OCI-LY3 (cell line): ENCODE data around the gene HBA1.
"Not testable (repeated sequence)": the region's sequence is repeated elsewhere in the genome, so short reads cannot be mapped to it uniquely, and the experiment has no call there.

Experiments used
- H2AFZ ChIP-seq: fragments of 200-600, 300-600 bp; shearing (Covaris generic); 2 replicates; pipeline ENCODE4 v1.6.0; 2014; ENCODE audit warnings: antibody characterized with exemption, low read depth, low read length
- H3K27ac ChIP-seq: fragments of 200-600, 300-600 bp; sonication (generic); 2 replicates; pipeline ENCODE4 v1.5.1; 2014; ENCODE audit warnings: mild to moderate bottlenecking, low read length, moderate library complexity, mixed read lengths
- H3K27me3 ChIP-seq: fragments of 200-600, 300-600 bp; sonication (generic); 2 replicates; pipeline ENCODE4 v1.6.1; 2014; ENCODE audit warnings: low read depth, low read length, mixed read lengths
- H3K36me3 ChIP-seq: fragments of 200-600, 300-600 bp; sonication (generic); replicated peaks from 2 replicates; pipeline ENCODE3; 2014; ENCODE audit warnings: low read depth, low read length, mixed read lengths
- H3K4me1 ChIP-seq: fragments of 300-600, 200-600 bp; sonication (generic); 2 replicates; pipeline ENCODE4 v1.6.1; 2014; ENCODE audit warnings: low read length, mixed read lengths
- H3K4me2 ChIP-seq: fragments of 200-600, 300-600 bp; sonication (generic); 2 replicates; pipeline ENCODE4 v1.6.1; 2014; ENCODE audit warnings: low read length, mixed read lengths
- H3K4me3 ChIP-seq: fragments of 300-600, 200-600 bp; sonication (generic); 2 replicates; pipeline ENCODE4 v1.5.1; 2014; ENCODE audit warnings: antibody characterized with exemption, mild to moderate bottlenecking, low read length, moderate library complexity
- H3K79me2 ChIP-seq: fragments of 300-600, 200-600 bp; shearing (Covaris generic); 2 replicates; pipeline ENCODE4 v1.6.1; 2014; ENCODE audit warnings: mild to moderate bottlenecking, low read length, mixed read lengths
- H3K9ac ChIP-seq: fragments of 300-600, 200-600 bp; shearing (Covaris generic); 2 replicates; pipeline ENCODE4 v1.6.0; 2014; ENCODE audit warnings: mild to moderate bottlenecking, low read length, moderate library complexity
- H3K9me3 ChIP-seq: fragments of 200-600, 300-600 bp; shearing (Covaris generic); 2 replicates; pipeline ENCODE4 v1.6.1; 2014; ENCODE audit warnings: low read length, mixed read lengths; ENCODE audit not compliant: insufficient read depth
- H4K20me1 ChIP-seq: fragments of 200-600, 300-600 bp; sonication (generic); 2 replicates; pipeline ENCODE4 v1.6.1; 2016; ENCODE audit warnings: low read length, mixed read lengths; ENCODE audit not compliant: insufficient read depth
- EZH2phosphoT487 ChIP-seq: fragments of 200-600 bp; shearing (Covaris generic); IDR thresholded peaks from 2 replicates; pipeline ENCODE4 v1.6.1; 2018; ENCODE audit warnings: antibody characterized with exemption, mixed run types, low read depth
- TF ChIP-seq, protein P1 (sequence below): fragments of 200-600, 300-600 bp; sonication (generic); IDR thresholded peaks from 2 replicates; pipeline ENCODE4 v1.5.1; 2014; ENCODE audit warnings: antibody characterized with exemption, low read length, low read depth

The HBA1 gene

DNA sequence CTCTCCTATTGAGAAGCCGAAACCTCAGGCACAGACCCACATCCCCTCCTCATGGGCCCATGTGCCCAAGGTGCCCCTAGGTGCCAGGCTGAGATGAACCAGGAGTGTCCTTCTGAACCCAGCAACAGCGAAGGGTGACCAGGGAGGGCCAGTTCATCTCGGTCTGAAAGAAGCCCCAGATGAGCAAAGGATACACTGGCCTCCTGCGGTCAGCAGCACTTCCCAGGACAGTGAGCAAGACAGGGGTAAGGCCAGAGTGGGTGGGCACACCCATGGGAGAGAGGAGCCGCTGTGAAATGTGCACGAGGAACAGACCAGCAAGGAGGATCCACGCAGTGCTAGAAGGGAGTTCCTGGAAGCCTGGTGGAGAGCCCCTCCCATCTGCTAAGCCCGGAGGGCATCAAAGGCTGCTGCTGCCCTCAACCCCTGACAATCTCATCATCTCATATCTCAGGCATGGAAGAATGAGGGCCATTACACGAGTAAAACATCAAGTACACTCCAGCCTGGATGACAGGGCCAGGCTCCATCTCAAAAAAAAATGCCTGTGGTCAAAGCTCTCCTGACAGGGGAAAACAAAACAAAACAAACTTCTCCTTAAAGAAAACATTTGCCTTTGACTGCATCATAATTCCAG lies 27.3 kb upstream of the HBA1 start:
- no peaks in the 10 kb centered on the region for H3K9me3 ChIP-seq
- peaks cover 5% of the 10 kb centered on the region for H3K4me1 ChIP-seq
- H3K4me2 ChIP-seq = no peak overlapping the region
- no peak overlapping the region for H3K9ac ChIP-seq
- H3K4me3 ChIP-seq = no peak overlapping the region
- no peaks in the 10 kb centered on the region for H3K27me3 ChIP-seq
- no peaks in the 10 kb centered on the region for H3K79me2 ChIP-seq
- H3K27ac ChIP-seq = no peak overlapping the region
- H3K36me3 ChIP-seq = no peaks in the 10 kb centered on the region
- no peak for TF ChIP-seq EZH2phosphoT487
- TF ChIP-seq, protein P1, sequence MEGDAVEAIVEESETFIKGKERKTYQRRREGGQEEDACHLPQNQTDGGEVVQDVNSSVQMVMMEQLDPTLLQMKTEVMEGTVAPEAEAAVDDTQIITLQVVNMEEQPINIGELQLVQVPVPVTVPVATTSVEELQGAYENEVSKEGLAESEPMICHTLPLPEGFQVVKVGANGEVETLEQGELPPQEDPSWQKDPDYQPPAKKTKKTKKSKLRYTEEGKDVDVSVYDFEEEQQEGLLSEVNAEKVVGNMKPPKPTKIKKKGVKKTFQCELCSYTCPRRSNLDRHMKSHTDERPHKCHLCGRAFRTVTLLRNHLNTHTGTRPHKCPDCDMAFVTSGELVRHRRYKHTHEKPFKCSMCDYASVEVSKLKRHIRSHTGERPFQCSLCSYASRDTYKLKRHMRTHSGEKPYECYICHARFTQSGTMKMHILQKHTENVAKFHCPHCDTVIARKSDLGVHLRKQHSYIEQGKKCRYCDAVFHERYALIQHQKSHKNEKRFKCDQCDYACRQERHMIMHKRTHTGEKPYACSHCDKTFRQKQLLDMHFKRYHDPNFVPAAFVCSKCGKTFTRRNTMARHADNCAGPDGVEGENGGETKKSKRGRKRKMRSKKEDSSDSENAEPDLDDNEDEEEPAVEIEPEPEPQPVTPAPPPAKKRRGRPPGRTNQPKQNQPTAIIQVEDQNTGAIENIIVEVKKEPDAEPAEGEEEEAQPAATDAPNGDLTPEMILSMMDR = no peak
- no peak overlapping the region for H2AFZ ChIP-seq
- H4K20me1 ChIP-seq = no peaks in the 10 kb centered on the region

DNA sequence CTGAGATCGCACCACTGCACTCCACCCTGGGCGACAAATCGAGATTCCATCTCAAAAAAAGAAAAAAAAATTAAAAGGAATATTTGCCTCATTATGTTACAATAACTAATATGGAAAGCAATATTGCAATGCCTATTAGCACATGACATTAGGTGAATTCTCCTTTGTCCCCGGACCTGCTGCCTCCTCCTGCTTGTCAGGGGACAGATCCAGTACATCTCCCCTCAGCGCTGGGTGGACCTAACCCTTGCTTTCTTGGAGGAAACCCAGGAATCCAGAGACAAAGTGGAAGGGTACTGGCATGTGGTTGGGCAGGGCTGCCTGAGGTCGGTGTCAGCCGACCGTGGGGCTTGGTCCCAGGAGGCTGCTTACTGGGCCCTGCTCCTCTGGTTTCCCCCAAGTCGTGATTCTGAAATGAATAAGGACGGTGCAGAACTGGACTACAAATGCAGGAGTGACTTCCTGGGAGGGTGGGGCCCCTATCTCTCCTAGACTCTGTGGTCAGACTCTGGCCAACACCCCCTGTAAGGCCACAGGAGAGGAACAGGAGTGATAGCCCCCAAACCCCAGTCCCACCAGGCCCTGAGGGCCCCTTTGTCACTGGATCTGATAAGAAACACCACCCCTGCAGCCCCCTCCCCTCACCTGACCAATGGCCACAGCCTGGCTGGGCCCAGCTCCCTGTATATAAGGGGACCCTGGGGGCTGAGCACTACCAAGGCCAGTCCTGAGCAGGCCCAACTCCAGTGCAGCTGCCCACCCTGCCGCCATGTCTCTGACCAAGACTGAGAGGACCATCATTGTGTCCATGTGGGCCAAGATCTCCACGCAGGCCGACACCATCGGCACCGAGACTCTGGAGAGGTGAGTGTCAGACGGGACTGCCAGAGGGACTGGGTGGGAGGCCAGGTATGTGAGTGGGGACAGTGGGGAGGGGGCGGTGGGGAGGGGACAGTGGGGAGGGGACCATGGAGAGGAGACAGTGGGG lies 24.0 kb upstream of the HBA1 start, which contains the start of gene HBZ:
Gene HBZ (plus strand): TSS at position 504 of the 988 bp plus-strand sequence. CDS start 266 bp downstream, at position 770.
- Histone ChIP-seq H3K4me1 (peaks cover 5% of the 10 kb centered on the region), H3K9ac (no peak within 1 kb of the TSS), H3K79me2 (no peaks in the 10 kb centered on the region), H3K27me3 (no peaks in the 10 kb centered on the region), H3K9me3 (no peaks in the 10 kb centered on the region), H3K4me3 (no peak within 1 kb of the TSS), H4K20me1 (no peaks in the 10 kb centered on the region), H2AFZ (no peak within 1 kb of the TSS), H3K27ac (no peak within 1 kb of the TSS), H3K4me2 (peak within 1 kb of the TSS; percentile 3; the same call in 1 of the 2 replicates), H3K36me3 (no peaks in the 10 kb centered on the region)
- no peak for TF ChIP-seq EZH2phosphoT487
- TF ChIP-seq, protein P1 = no peak

DNA sequence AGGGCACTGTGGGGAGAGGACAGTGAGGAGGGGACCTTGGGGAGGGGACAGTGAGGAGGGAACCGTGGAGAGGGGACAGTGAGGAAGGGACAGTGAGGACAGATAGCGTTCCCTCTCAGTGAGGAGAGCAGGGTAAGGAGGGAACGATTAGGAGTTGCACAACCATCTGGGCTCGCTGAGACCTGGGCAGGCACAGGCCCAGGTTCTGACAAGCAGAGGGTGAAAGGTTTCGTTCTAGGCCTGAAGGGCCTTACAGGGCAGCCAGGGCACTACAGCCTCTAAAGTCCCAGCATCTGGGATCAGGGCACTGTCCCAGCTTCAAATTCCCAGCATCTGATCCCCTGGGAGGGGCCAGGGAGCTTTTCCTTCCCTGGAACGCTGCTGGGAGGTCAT lies 23.4 kb upstream of the HBA1 start:
- H3K36me3 ChIP-seq, H3K4me1 ChIP-seq, H3K27ac ChIP-seq, H2AFZ ChIP-seq, H3K4me2 ChIP-seq, H4K20me1 ChIP-seq, H3K79me2 ChIP-seq, H3K27me3 ChIP-seq, H3K9ac ChIP-seq, H3K9me3 ChIP-seq, H3K4me3 ChIP-seq: not testable (repeated sequence)

DNA sequence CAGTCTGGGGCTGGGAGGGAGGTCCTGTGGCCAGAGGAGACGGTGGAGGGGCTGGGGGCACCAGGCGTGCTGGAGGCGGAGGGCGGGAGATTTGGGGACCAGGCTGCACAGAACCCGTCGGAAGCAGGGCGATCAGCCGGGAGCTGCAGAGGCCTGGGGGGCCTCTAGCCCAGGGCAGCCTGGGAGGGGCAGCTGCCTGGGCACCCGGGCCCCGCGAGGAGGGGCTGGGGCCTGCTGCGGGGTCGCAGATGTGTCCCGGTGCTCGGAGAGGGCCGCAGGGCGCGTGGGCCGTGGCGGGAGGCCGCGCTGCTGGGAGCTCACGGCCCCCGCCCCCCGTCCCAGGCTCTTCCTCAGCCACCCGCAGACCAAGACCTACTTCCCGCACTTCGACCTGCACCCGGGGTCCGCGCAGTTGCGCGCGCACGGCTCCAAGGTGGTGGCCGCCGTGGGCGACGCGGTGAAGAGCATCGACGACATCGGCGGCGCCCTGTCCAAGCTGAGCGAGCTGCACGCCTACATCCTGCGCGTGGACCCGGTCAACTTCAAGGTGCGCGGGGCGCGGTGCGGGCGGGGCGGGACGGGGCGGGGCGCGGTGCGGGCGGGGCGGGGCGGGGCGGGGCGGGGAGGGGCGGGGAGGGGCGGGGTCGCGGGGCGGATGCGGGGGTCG lies 22.8 kb upstream of the HBA1 start:
- H3K9ac ChIP-seq, H3K4me3 ChIP-seq, H3K79me2 ChIP-seq, H3K9me3 ChIP-seq, H2AFZ ChIP-seq, H4K20me1 ChIP-seq, H3K27ac ChIP-seq, H3K36me3 ChIP-seq, H3K27me3 ChIP-seq, H3K4me1 ChIP-seq, H3K4me2 ChIP-seq: not testable (repeated sequence)
